Measurements from ENCODE around the gene CXXC1. TPM values are rescaled to one million over a fixed set of nuclear protein-coding genes. Genes with fewer than 3 reads are reported as not detected.
"Not testable (repeated sequence)": the region's sequence is repeated elsewhere in the genome, so short reads cannot be mapped to it uniquely, and the experiment has no call there.

CXXC1 gene
- total RNA-seq, 1 donor from 2014 or later: 32.6 TPM

- no peak for DNase-seq (ENCODE audit: low read depth)
- no peak for FAIRE-seq
- no peaks in the 10 kb centered on the region for H3K27me3 ChIP-seq (ENCODE audit: control insufficient read depth, insufficient read depth, low read length)
- no peak for TF ChIP-seq CTCF (IDR thresholded peaks at IDR 0.05; ENCODE audit: insufficient read depth, low read length, severe bottlenecking)
- no peaks in the 10 kb centered on the region for H3K36me3 ChIP-seq (ENCODE audit: control insufficient read depth, insufficient read depth, low read length)
- no peak overlapping the region for H3K4me3 ChIP-seq (ENCODE audit: low read depth, low read length)
Observed at GRCh38 chr18:50262977-50263376, 24.5 kb downstream of the CXXC1 start.

GRCh38 chr18:50250935-50251334, 36.6 kb downstream of the CXXC1 start:
- no peak for DNase-seq (ENCODE audit: low read depth)
- no peak overlapping the region for H3K4me3 ChIP-seq (ENCODE audit: low read depth, low read length)
- TF ChIP-seq CTCF (IDR thresholded peaks at IDR 0.05; ENCODE audit: insufficient read depth, low read length, severe bottlenecking): no peak
- FAIRE-seq: no peak
- no peaks in the 10 kb centered on the region for H3K27me3 ChIP-seq (ENCODE audit: control insufficient read depth, insufficient read depth, low read length)
- no peaks in the 10 kb centered on the region for H3K36me3 ChIP-seq (ENCODE audit: control insufficient read depth, insufficient read depth, low read length)

GRCh38 chr18:50249576-50249975, 37.9 kb downstream of the CXXC1 start:
- TF ChIP-seq CTCF (IDR thresholded peaks at IDR 0.05; ENCODE audit: insufficient read depth, low read length, severe bottlenecking): no peak
- DNase-seq (ENCODE audit: low read depth) (no peak), FAIRE-seq (no peak)
- H3K36me3 ChIP-seq (ENCODE audit: control insufficient read depth, insufficient read depth, low read length): no peaks in the 10 kb centered on the region
- H3K4me3 ChIP-seq (ENCODE audit: low read depth, low read length): no peak overlapping the region
- no peaks in the 10 kb centered on the region for H3K27me3 ChIP-seq (ENCODE audit: control insufficient read depth, insufficient read depth, low read length)

GRCh38 chr18:50247561-50247960, 39.9 kb downstream of the CXXC1 start:
- H3K27me3 ChIP-seq (ENCODE audit: control insufficient read depth, insufficient read depth, low read length): no peaks in the 10 kb centered on the region
- no peak for FAIRE-seq
- no peaks in the 10 kb centered on the region for H3K36me3 ChIP-seq (ENCODE audit: control insufficient read depth, insufficient read depth, low read length)
- DNase-seq (ENCODE audit: low read depth): no peak
- H3K4me3 ChIP-seq (ENCODE audit: low read depth, low read length): no peak overlapping the region
- no peak for TF ChIP-seq CTCF (IDR thresholded peaks at IDR 0.05; ENCODE audit: insufficient read depth, low read length, severe bottlenecking)

- not testable (repeated sequence) for FAIRE-seq; DNase-seq (ENCODE audit: low read depth); H3K36me3 ChIP-seq (ENCODE audit: control insufficient read depth, insufficient read depth, low read length); H3K27me3 ChIP-seq (ENCODE audit: control insufficient read depth, insufficient read depth, low read length); H3K4me3 ChIP-seq (ENCODE audit: low read depth, low read length)
Observed at GRCh38 chr18:50241768-50242167, 45.7 kb downstream of the CXXC1 start.

GRCh38 chr18:50240080-50240563, 47.4 kb downstream of the CXXC1 start:
- H3K4me3 ChIP-seq (ENCODE audit: low read depth, low read length): no peak overlapping the region
- H3K27me3 ChIP-seq (ENCODE audit: control insufficient read depth, insufficient read depth, low read length): no peaks in the 10 kb centered on the region
- DNase-seq (ENCODE audit: low read depth) (peak; percentile 93), FAIRE-seq (peak; percentile 66)
- no peaks in the 10 kb centered on the region for H3K36me3 ChIP-seq (ENCODE audit: control insufficient read depth, insufficient read depth, low read length)
- TF ChIP-seq CTCF (IDR thresholded peaks at IDR 0.05; ENCODE audit: insufficient read depth, low read length, severe bottlenecking): no peak
